CD14-positive monocyte (primary cell): ENCODE measurements around the gene POC1B. TPM values are rescaled to one million over a fixed set of nuclear protein-coding genes. Genes with fewer than 3 reads are reported as not detected.

Source experiments
- DNase-seq, 3 donors: peaks; one replicate each; pipeline ENCODE4 v3.0.0-alpha.2; 2011 to 2022
- H2AFZ ChIP-seq: 2 replicates; pipeline ENCODE4 v1.6.0; 2012; ENCODE audit warnings: mild to moderate bottlenecking, low read depth, low read length, inconsistent platforms; ENCODE audit not compliant: insufficient read depth, poor library complexity, severe bottlenecking
- H3K27ac ChIP-seq, 2 donors: 1 replicate in 1 of 2; 2 replicates in 1 of 2; pipeline ENCODE4 v1.5.1; 2012 to 2013; ENCODE audit warnings: low read length in 2 of 2, control low read depth in 1 of 2, inconsistent platforms in 1 of 2, low read depth in 1 of 2, mild to moderate bottlenecking in 1 of 2
- H3K27me3 ChIP-seq, 2 donors: one replicate each; pipeline versions ENCODE4 v1.6.0 to v1.6.1; 2011 to 2013; ENCODE audit warnings: low read length in 2 of 2; ENCODE audit not compliant: control insufficient read depth in 2 of 2, insufficient read depth in 2 of 2
- H3K36me3 ChIP-seq, 2 donors: replicated peaks in 1 of 2; 1 replicate in 1 of 2; 2 replicates in 1 of 2; pipeline versions ENCODE4 v1.5.1 to v1.6.1; 2012 to 2013; ENCODE audit warnings: low read length in 2 of 2, control low read depth in 1 of 2, inconsistent platforms in 1 of 2, mild to moderate bottlenecking in 1 of 2; ENCODE audit not compliant: insufficient read depth in 2 of 2, control insufficient read depth in 1 of 2
- H3K4me1 ChIP-seq, 2 donors: 1 replicate in 1 of 2; 2 replicates in 1 of 2; pipeline versions ENCODE4 v1.5.1 to v1.6.1; 2012 to 2013; ENCODE audit warnings: low read length in 2 of 2, control low read depth in 1 of 2, inconsistent platforms in 1 of 2, mild to moderate bottlenecking in 1 of 2, moderate library complexity in 1 of 2; ENCODE audit not compliant: insufficient read depth in 2 of 2, control insufficient read depth in 1 of 2
- H3K4me2 ChIP-seq: replicated peaks from 2 replicates; pipeline ENCODE3; 2012; ENCODE audit warnings: low read length, moderate library complexity, mild to moderate bottlenecking; ENCODE audit not compliant: poor library complexity, severe bottlenecking; ENCODE audit errors: extremely low read depth
- H3K4me3 ChIP-seq, 3 experiments: fragments of 200-600 bp in 1 of 3; sonication (generic) in 1 of 3; replicated peaks in 1 of 3; 1 replicate in 2 of 3; 2 replicates in 1 of 3; pipeline ENCODE4 v1.5.1; 2011 to 2013; ENCODE audit warnings: low read length in 3 of 3, mild to moderate bottlenecking in 3 of 3, control low read depth in 2 of 3, low read depth in 2 of 3, inconsistent platforms in 1 of 3, moderate library complexity in 1 of 3
- H3K79me2 ChIP-seq: 2 replicates; pipeline ENCODE4 v1.6.0; 2012; ENCODE audit warnings: mild to moderate bottlenecking, control low read depth, inconsistent platforms, low read length, moderate library complexity; ENCODE audit not compliant: insufficient read depth
- H3K9ac ChIP-seq: 2 replicates; pipeline ENCODE4 v1.6.0; 2017; ENCODE audit warnings: low read length, mild to moderate bottlenecking; ENCODE audit not compliant: insufficient read depth, poor library complexity, severe bottlenecking
- H3K9me3 ChIP-seq, 2 donors: replicated peaks in 1 of 2; 1 replicate in 1 of 2; 2 replicates in 1 of 2; pipeline versions ENCODE4 v1.5.1 to v1.6.1; 2012 to 2013; ENCODE audit warnings: low read length in 2 of 2, control low read depth in 1 of 2; ENCODE audit not compliant: control insufficient read depth in 1 of 2, insufficient read depth in 1 of 2
- H4K20me1 ChIP-seq: 2 replicates; pipeline ENCODE4 v1.6.0; 2012; ENCODE audit warnings: mild to moderate bottlenecking, low read length, control low read depth, moderate library complexity; ENCODE audit not compliant: insufficient read depth
- H3K27ac Mint-ChIP-seq, 7 donors: one replicate each; pipeline ENCODE4 v1.8.0; 2020; ENCODE audit warnings: mild to moderate bottlenecking in 7 of 7, mixed read lengths in 7 of 7, moderate library complexity in 6 of 7, inconsistent platforms in 2 of 7
- H3K27me3 Mint-ChIP-seq, 3 donors: one replicate each; pipeline ENCODE4 v1.8.0; 2021 to 2022; ENCODE audit warnings: low read depth in 3 of 3, mild to moderate bottlenecking in 3 of 3, mixed read lengths in 3 of 3, moderate library complexity in 3 of 3, inconsistent platforms in 1 of 3
- H3K36me3 Mint-ChIP-seq, 2 donors: one replicate each; pipeline ENCODE4 v1.8.0; 2020; ENCODE audit warnings: mixed read lengths in 2 of 2, inconsistent platforms in 1 of 2, mild to moderate bottlenecking in 1 of 2
- H3K4me1 Mint-ChIP-seq: one replicate; pipeline ENCODE4 v1.8.0; 2020; ENCODE audit warnings: mild to moderate bottlenecking, mixed read lengths
- H3K4me3 Mint-ChIP-seq, 2 donors: one replicate each; pipeline ENCODE4 v1.8.0; 2020; ENCODE audit warnings: mild to moderate bottlenecking in 2 of 2, mixed read lengths in 2 of 2, moderate library complexity in 1 of 2
- H3K9me3 Mint-ChIP-seq, 7 donors: one replicate each; pipeline ENCODE4 v1.8.0; 2020 to 2022; ENCODE audit warnings: mixed read lengths in 7 of 7, mild to moderate bottlenecking in 6 of 7, moderate library complexity in 6 of 7, inconsistent platforms in 2 of 7
- CTCF ChIP-seq: fragments of 200-600 bp; IDR thresholded peaks from one replicate; pipeline ENCODE4 v1.8.0; 2022; ENCODE audit warnings: antibody characterized with exemption, mild to moderate bottlenecking
- WGBS: methylation state at CpG from one replicate; pipeline ENCODE4 v1.1.5; 2013; ENCODE audit warnings: missing lambda C conversion rate; ENCODE audit not compliant: insufficient coverage; 5-methylcytosine and 5-hydroxymethylcytosine counted together
- intact Hi-C, 2 donors: fragments of 100-400 bp; cut with micrococcal nuclease; formaldehyde crosslinking; loops; one replicate each; pipeline versions ENCODE4 v1.15.0 to v1.15.1; 2023
- polyA plus RNA-seq, 3 donors: library from polyadenylated mRNA; depleted of rRNA in 1 of 3; unstranded in 2 of 3; stranded (reverse) in 1 of 3; fragments of 300-500 nt in 2 of 3; fragments of >200 nt in 1 of 3; fragmentation: Illumina TruSeq in 2 of 3; gene quantifications; 1 replicate in 2 of 3; 2 replicates in 1 of 3; pipeline ENCODE4 v1.2.3, GENCODE V29; 2012 to 2021

The POC1B gene
- polyA plus RNA-seq, 3 donors = 8.4 to 32.0 (median 29.7) TPM

- no peaks in the 10 kb centered on the region for H3K79me2 ChIP-seq
- H3K4me1 Mint-ChIP-seq = peaks cover 2% of the 10 kb centered on the region
- H2AFZ ChIP-seq = no peak overlapping the region
- DNase-seq = no peak
- TF ChIP-seq CTCF = no peak
- H3K4me2 ChIP-seq = no peak overlapping the region
- H3K27ac ChIP-seq = no peak overlapping the region
- intact Hi-C loops = loop anchor here in 1 of 2 donors (10.0 kb wide), 1 partner anchor 50 kb away; the partner anchor contains the start of genes GALNT4 and POC1B
- peaks cover 2 to 7% of the 10 kb centered on the region in 2 donors for H3K36me3 Mint-ChIP-seq
- no peak overlapping the region for H3K4me3 ChIP-seq
- H3K27me3 Mint-ChIP-seq = no peaks in the 10 kb centered on the region
- H3K9ac ChIP-seq = no peak overlapping the region
- H3K4me1 ChIP-seq = peaks cover under 1 to 4% of the 10 kb centered on the region in 2 donors
- H3K9me3 Mint-ChIP-seq = no peaks in the 10 kb centered on the region
- no CpG with 5 or more reads among the region's 1 CpG for WGBS
- H3K9me3 ChIP-seq = no peaks in the 10 kb centered on the region
- H4K20me1 ChIP-seq = no peaks in the 10 kb centered on the region
- peaks cover 0 to 5% of the 10 kb centered on the region in 2 donors for H3K36me3 ChIP-seq
- H3K27me3 ChIP-seq = no peaks in the 10 kb centered on the region
- no peak overlapping the region for H3K27ac Mint-ChIP-seq
- H3K4me3 Mint-ChIP-seq = no peak overlapping the region
Observed at GRCh38 chr12:89474615-89475014, 51.2 kb downstream of the POC1B start.

- Histone ChIP-seq H3K9ac (no peak overlapping the region), H3K27me3 (no peaks in the 10 kb centered on the region), H3K27ac (no peak overlapping the region), H3K36me3 (peaks cover 0 to 5% of the 10 kb centered on the region in 2 donors), H3K9me3 (no peaks in the 10 kb centered on the region), H3K4me1 (peaks cover 12 to 17% of the 10 kb centered on the region in 2 donors), H3K4me2 (no peak overlapping the region), H3K79me2 (no peaks in the 10 kb centered on the region), H2AFZ (no peak overlapping the region), H3K4me3 (no peak overlapping the region), H4K20me1 (no peaks in the 10 kb centered on the region)
- Mint-ChIP-seq H3K4me1 (peaks cover 19% of the 10 kb centered on the region), H3K9me3 (no peaks in the 10 kb centered on the region), H3K27ac (no peak overlapping the region), H3K27me3 (no peaks in the 10 kb centered on the region), H3K4me3 (no peak overlapping the region), H3K36me3 (peaks cover 6 to 7% of the 10 kb centered on the region in 2 donors)
- TF ChIP-seq CTCF = no peak
- intact Hi-C loops = loop anchor here in 1 of 2 donors (10.0 kb wide), 1 partner anchor 52 kb away; the partner anchor contains the start of genes GALNT4 and POC1B
- no peak for DNase-seq
- WGBS = no CpG with 5 or more reads among the region's 2 CpGs
Observed at GRCh38 chr12:89472508-89472907, 53.3 kb downstream of the POC1B start.
